Tibial nerve (tissue), 3 donors: Measurements from ENCODE around the gene SLC12A1.

ENCODE experiments used
- EP300 ChIP-seq, 2 donors: sonication (generic); formaldehyde crosslinking; IDR thresholded peaks; one replicate each; pipeline ENCODE4 v1.6.1; 2017; ENCODE audit warnings: antibody characterized with exemption in 2 of 2, mild to moderate bottlenecking in 1 of 2
- POLR2A ChIP-seq, 2 donors: fragments of 450-650 bp; IDR thresholded peaks; one replicate each; pipeline ENCODE4 v1.6.1; 2017; ENCODE audit warnings: antibody characterized with exemption in 2 of 2, mild to moderate bottlenecking in 2 of 2, moderate library complexity in 2 of 2

DNA sequence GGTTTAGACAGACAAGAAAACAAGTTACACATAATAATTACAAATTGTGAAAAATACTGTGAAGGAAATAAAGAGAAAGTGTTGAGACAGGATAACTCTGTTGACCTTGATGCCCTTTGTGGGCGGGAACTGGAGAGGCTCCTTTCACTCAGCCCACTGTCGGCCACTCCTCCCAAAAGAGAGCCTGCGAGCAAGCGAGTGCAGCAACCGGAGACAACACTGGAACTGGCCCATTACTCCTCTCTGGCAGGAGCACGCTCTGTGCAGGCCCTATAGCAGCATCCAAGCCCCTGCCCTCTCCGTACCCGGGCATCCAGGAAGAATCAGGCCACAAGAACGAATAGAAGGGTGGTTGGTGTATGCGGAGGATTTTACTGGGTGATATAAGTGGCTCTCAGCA lies 108.9 kb downstream of the SLC12A1 start:
- TF ChIP-seq EP300 (IDR thresholded peaks at IDR 0.05) (no peak), POLR2A (IDR thresholded peaks at IDR 0.05) (no peak)
